Suprapubic skin (tissue), 4 donors: ENCODE measurements around the gene GABRB1.

ENCODE experiments used
- CTCF ChIP-seq, 2 donors: fragments of 200-600 bp in 1 of 2; fragments of 450-650 bp in 1 of 2; sonication (generic) in 1 of 2; IDR thresholded peaks; one replicate each; pipeline ENCODE4 v1.5.1; 2016 to 2019; ENCODE audit warnings: antibody characterized with exemption in 2 of 2, mild to moderate bottlenecking in 1 of 2, moderate library complexity in 1 of 2
- EP300 ChIP-seq: sonication (generic); formaldehyde crosslinking; IDR thresholded peaks from one replicate; pipeline ENCODE4 v1.6.1; 2017; ENCODE audit warnings: antibody characterized with exemption
- POLR2A ChIP-seq, 2 donors: fragments of 450-650 bp; IDR thresholded peaks; one replicate each; pipeline ENCODE4 v1.6.1; 2017; ENCODE audit warnings: antibody characterized with exemption in 2 of 2, mild to moderate bottlenecking in 2 of 2, moderate library complexity in 2 of 2
- POLR2AphosphoS5 ChIP-seq, 3 donors: sonication (generic); formaldehyde crosslinking; IDR thresholded peaks; one replicate each; pipeline ENCODE4 v1.6.1; 2017; ENCODE audit warnings: antibody characterized with exemption in 3 of 3

GRCh38 chr4:47326025-47326424, 294.7 kb downstream of the GABRB1 start:
- TF ChIP-seq CTCF (IDR thresholded peaks at IDR 0.05) (no peak), POLR2AphosphoS5 (IDR thresholded peaks at IDR 0.05) (no peak), POLR2A (IDR thresholded peaks at IDR 0.05) (no peak), EP300 (no peak)
